ENCODE data around the gene DRC1.

DRC1 gene

DNA sequence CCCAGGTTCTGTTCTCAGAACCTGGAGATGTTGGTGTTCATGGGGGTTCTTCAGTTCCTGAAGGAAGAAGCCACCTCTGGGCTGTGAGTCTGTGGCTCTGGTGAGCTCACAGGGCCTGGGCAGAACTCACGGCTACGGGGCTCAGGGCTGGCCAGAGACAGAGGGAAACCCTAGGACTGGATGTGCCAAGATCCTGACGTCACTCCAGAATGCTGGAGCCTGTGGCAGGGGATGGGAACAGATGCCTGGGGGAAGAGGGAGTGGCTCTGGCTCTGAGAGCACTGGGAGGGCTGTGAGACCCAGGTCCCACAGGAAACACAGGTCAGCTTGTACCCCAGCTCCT is 76.2 kb downstream of the DRC1 start, which contains the start of gene OTOF:
OTOF (minus strand) TSS at position 214 of the 343 bp plus-strand sequence.
- Histone ChIP-seq H3K36me3 (ENCODE audit: control insufficient read depth, insufficient read depth, low read length) (no peaks in the 10 kb centered on the region), H3K27ac (ENCODE audit: low read depth, low read length, severe bottlenecking) (no peak within 1 kb of the TSS), H3K4me3 (ENCODE audit: extremely low read depth, insufficient read depth, low read length, poor library complexity, severe bottlenecking) (no peak within 1 kb of the TSS), H3K9me3 (ENCODE audit: control insufficient read depth, low read length) (no peaks in the 10 kb centered on the region), H3K4me1 (ENCODE audit: control insufficient read depth, insufficient read depth, low read length, poor library complexity, severe bottlenecking) (peaks cover 6% of the 10 kb centered on the region)
- WGBS, 2 experiments (ENCODE audit: insufficient coverage in 2 of 2) = 81 to 86% methylated on average over 2 to 3 of the region's 3 CpGs

DNA sequence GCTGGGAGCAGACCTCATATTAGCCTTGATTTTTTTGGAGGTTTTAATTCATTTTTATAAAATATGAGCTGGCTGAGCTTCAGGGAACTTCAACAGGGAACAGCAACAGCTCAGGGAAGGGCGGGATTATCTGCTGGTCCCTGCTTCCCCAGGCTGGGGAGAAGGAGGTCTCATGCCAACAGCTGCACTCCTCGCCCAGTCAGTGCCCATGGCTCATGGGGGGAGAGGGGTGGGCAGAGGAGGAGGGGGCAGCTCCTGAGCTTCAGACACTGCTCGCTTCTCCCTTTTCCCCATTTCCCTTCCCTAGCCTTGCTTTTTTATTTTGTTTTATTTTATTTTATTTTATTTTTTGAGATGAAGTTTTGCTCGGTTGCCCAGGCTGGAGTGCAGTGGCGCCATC is 76.6 kb downstream of the DRC1 start:
- H3K27ac ChIP-seq (ENCODE audit: low read depth, low read length, severe bottlenecking) = no peak overlapping the region

DNA sequence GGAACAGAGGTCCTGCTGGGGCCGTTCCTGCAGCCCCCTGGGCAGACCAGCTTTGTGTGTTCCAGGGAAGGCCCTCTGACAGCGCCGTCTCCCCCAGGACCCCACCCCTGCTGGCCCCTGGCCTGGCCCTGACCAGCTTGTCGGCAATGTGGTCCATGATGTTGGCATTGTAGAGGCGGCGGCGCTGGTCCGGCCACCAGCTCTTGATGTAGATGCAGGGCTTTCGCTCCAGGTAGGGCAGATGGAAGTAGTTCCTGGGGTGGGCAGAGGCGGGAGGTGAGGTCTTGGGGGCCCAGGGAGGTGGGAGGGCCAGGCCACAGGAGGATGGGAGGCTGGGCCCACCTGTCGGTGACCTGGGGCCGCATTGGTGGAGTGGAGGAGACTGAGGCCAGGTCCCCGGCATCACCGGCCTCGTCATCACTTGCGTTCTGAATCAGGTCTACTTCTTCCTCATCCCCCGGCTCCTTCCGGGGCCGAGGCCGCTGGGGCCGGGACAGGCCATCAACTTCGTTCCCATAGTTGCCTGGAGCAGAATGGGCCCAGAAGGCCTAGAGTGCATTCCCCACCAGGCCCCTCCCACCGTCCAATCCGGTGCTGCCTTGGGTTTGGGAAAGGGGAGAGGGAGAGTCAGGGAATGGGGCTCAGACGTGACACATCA is 77.5 kb downstream of the DRC1 start:
- Histone ChIP-seq H3K27ac (ENCODE audit: low read depth, low read length, severe bottlenecking) (no peak overlapping the region), H3K4me1 (ENCODE audit: control insufficient read depth, insufficient read depth, low read length, poor library complexity, severe bottlenecking) (peaks cover 6% of the 10 kb centered on the region)
- 88 to 92% methylated on average over 19 to 21 of the region's 25 CpGs for WGBS, 2 experiments (ENCODE audit: insufficient coverage in 2 of 2)

More for the DNA sequence above, 76.6 kb downstream of the DRC1 start:
- H3K4me1 ChIP-seq (ENCODE audit: control insufficient read depth, insufficient read depth, low read length, poor library complexity, severe bottlenecking) = peaks cover 6% of the 10 kb centered on the region
- H3K9me3 ChIP-seq (ENCODE audit: control insufficient read depth, low read length) = no peaks in the 10 kb centered on the region
- no peak overlapping the region for H3K4me3 ChIP-seq (ENCODE audit: extremely low read depth, insufficient read depth, low read length, poor library complexity, severe bottlenecking)
- H3K36me3 ChIP-seq (ENCODE audit: control insufficient read depth, insufficient read depth, low read length) = no peaks in the 10 kb centered on the region
- 70 to 96% methylated on average over 2 to 3 of the region's 5 CpGs for WGBS, 2 experiments (ENCODE audit: insufficient coverage in 2 of 2)

DNA sequence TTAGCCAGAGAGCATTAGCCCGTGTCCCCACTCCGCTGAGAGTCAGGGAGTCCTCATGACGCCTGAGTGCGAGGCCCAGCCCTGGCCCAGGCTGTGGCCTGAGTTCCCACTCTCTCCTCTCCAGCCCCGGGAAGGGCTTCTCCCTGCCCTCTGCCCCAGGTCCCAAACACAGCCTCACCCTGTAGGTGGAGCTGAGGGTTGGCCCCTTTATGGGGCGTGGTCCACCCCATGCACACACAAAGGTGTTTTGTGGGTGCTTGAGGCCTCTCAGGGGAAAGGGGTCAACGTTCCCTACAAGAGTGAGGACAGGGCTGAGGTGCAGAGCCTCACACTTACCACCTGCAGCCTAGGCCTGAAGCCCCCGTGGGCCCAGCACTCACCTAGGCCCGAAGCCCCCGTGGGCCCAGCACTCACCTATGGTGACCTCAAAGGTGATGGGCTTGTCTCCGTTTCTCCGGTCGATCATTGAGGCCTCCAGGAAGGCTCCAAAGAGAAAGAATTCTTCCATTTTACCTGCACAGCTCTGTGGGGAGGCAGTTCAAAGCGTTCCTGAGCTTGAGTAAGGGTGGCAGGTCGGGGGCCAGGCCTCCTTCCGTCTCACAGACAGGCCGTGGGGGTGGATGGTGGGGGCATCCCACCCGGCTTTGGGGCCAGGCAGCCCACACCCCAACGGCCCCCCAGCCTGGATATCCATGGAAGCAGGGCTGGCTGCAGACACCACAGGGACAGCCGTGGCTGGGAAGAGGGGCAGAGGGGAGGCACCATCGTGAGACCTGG is 78.3 kb downstream of the DRC1 start:
- Histone ChIP-seq H3K36me3 (ENCODE audit: control insufficient read depth, insufficient read depth, low read length) (no peaks in the 10 kb centered on the region), H3K9me3 (ENCODE audit: control insufficient read depth, low read length) (no peaks in the 10 kb centered on the region), H3K27ac (ENCODE audit: low read depth, low read length, severe bottlenecking) (no peak overlapping the region), H3K4me1 (ENCODE audit: control insufficient read depth, insufficient read depth, low read length, poor library complexity, severe bottlenecking) (peaks cover 6% of the 10 kb centered on the region), H3K4me3 (ENCODE audit: extremely low read depth, insufficient read depth, low read length, poor library complexity, severe bottlenecking) (no peak overlapping the region)
- WGBS, 2 experiments (ENCODE audit: insufficient coverage in 2 of 2) = 86 to 88% methylated on average over 14 to 18 of the region's 21 CpGs

More for the DNA sequence above, 77.5 kb downstream of the DRC1 start:
- Histone ChIP-seq H3K4me3 (ENCODE audit: extremely low read depth, insufficient read depth, low read length, poor library complexity, severe bottlenecking) (no peak overlapping the region), H3K9me3 (ENCODE audit: control insufficient read depth, low read length) (no peaks in the 10 kb centered on the region), H3K36me3 (ENCODE audit: control insufficient read depth, insufficient read depth, low read length) (no peaks in the 10 kb centered on the region)

DNA sequence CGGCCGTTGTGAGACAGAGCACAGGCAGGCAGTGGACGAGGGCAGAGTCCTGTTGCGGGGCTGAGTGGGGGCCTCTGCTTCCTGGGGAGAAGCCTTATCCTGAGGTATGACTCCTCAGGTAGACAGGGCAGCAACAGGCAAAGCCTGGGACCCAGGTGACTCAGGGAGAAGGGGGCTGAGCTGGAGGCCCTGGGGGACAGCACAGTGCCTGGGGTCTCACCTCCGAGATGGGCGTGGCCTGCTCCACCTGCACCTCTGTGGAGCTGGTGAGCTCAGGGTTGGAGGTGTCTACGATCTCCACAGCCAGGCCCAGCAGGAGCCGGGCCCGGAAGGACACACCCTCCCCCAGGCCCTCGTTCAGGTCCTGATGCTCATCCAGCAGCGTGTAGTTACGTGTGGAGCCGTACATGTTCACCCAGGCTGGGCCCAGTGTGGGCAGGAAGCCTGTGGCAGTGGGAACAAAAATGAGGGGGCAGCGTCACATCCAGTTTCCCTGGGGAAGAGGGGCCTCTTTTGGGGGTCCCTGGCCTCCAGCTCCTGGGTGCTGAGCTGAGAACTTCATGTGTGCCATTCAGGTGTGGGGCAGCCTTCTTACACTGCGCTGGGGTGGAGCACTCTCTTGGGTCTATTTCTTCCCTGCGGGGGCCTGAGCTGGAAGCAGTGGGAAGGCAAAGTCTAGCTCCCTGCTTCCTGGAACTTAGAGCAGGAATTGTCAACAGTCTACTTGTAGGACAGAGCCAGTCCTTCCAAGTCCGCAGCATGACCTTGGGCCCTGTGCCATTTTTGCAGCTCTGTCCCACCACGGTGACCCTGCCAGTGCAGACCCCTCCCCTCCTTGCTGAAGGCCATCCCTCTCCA is 79.1 kb downstream of the DRC1 start:
- WGBS, 2 experiments (ENCODE audit: insufficient coverage in 2 of 2) = 85 to 90% methylated on average over 14 to 15 of the region's 18 CpGs
- Histone ChIP-seq H3K4me3 (ENCODE audit: extremely low read depth, insufficient read depth, low read length, poor library complexity, severe bottlenecking) (no peak overlapping the region), H3K9me3 (ENCODE audit: control insufficient read depth, low read length) (no peaks in the 10 kb centered on the region), H3K4me1 (ENCODE audit: control insufficient read depth, insufficient read depth, low read length, poor library complexity, severe bottlenecking) (peaks cover 6% of the 10 kb centered on the region), H3K36me3 (ENCODE audit: control insufficient read depth, insufficient read depth, low read length) (no peaks in the 10 kb centered on the region), H3K27ac (ENCODE audit: low read depth, low read length, severe bottlenecking) (no peak overlapping the region)

DNA sequence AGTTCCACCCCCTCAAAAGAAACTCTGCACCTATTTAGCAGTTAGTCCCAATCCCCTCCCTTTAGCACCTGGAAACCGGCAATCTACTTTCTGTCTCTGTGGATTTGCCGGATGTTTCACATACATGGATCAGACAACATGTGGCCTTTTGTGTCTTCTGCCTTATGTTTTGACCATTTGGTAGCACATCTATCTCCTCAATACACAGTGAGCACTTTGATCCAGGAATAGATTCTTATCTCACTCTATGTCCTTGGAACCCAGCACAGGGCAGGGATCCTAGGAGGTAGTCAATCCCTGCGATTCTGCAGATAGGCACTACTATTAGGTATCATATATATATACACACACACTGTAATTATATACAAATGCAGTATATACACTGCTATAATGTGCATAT is 80.0 kb downstream of the DRC1 start:
- WGBS, 2 experiments (ENCODE audit: insufficient coverage in 2 of 2) = 88 to 97% methylated on average over 2 of the region's 3 CpGs
- no peak overlapping the region for H3K27ac ChIP-seq (ENCODE audit: low read depth, low read length, severe bottlenecking)
- no peaks in the 10 kb centered on the region for H3K36me3 ChIP-seq (ENCODE audit: control insufficient read depth, insufficient read depth, low read length)
- H3K4me1 ChIP-seq (ENCODE audit: control insufficient read depth, insufficient read depth, low read length, poor library complexity, severe bottlenecking) = peaks cover 6% of the 10 kb centered on the region
- H3K4me3 ChIP-seq (ENCODE audit: extremely low read depth, insufficient read depth, low read length, poor library complexity, severe bottlenecking) = no peak overlapping the region
- no peaks in the 10 kb centered on the region for H3K9me3 ChIP-seq (ENCODE audit: control insufficient read depth, low read length)

DNA sequence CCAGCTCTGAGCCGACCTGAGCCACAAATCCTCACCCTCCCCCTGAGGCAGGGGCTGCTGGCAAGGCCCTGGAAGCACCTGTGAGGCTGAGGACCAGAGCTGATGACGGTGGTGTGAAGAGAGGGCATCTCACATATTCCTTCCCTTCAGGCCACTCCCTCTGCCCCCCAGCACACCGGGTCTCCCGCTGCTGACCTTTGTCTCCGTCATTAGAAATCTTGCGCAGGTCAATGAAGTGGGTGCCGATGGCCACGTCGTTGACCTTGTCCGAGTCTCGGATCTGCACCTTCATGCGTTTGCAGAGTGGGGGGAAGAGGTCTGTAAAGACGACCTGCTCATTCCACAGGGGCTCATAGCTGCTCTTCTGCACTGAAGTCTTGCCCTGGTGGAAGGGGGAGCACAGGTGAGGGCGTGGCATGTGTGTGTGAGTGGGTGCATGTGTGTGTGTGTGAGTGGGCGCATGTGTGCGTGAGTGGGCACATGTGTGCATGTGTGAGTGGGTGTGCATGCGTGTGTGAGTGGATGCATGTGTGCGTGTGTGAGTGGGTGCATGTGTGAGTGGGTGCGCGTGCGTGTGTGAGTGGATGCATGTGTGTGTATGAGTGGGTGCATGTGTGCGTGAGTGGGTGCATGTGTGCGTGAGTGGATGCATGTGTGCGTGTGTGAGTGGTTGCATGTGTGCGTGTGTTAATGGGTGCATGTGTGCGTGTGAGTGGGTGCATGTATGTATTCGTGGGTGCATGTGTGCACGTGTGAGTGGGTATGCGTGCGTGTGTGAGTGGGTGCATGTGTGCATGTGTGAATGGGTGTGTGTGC is 80.7 kb downstream of the DRC1 start:
- H3K36me3 ChIP-seq (ENCODE audit: control insufficient read depth, insufficient read depth, low read length) = no peaks in the 10 kb centered on the region
- H3K9me3 ChIP-seq (ENCODE audit: control insufficient read depth, low read length) = no peaks in the 10 kb centered on the region
- H3K4me3 ChIP-seq (ENCODE audit: extremely low read depth, insufficient read depth, low read length, poor library complexity, severe bottlenecking) = no peak overlapping the region
- H3K4me1 ChIP-seq (ENCODE audit: control insufficient read depth, insufficient read depth, low read length, poor library complexity, severe bottlenecking) = peaks cover 1% of the 10 kb centered on the region
- H3K27ac ChIP-seq (ENCODE audit: low read depth, low read length, severe bottlenecking) = no peak overlapping the region
- 93 to 95% methylated on average over 26 to 28 of the region's 30 CpGs for WGBS, 2 experiments (ENCODE audit: insufficient coverage in 2 of 2)

DNA sequence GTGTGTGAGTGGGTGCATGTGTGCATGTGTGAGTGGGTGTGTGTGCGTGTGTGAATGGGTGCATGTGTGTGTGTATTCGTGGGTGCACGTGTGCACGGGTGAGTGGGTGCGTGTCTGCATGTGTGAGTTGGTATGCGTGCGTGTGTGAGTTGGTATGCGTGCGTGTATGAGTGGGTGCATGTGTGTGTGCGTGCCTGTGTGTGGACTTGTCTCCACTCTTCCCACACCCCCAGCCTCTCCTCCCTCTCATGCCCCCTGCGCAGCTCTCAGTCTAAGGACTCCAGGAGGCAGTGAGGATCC is 81.3 kb downstream of the DRC1 start:
- Histone ChIP-seq H3K36me3 (ENCODE audit: control insufficient read depth, insufficient read depth, low read length) (no peaks in the 10 kb centered on the region), H3K4me3 (ENCODE audit: extremely low read depth, insufficient read depth, low read length, poor library complexity, severe bottlenecking) (no peak overlapping the region), H3K27ac (ENCODE audit: low read depth, low read length, severe bottlenecking) (no peak overlapping the region), H3K9me3 (ENCODE audit: control insufficient read depth, low read length) (no peaks in the 10 kb centered on the region), H3K4me1 (ENCODE audit: control insufficient read depth, insufficient read depth, low read length, poor library complexity, severe bottlenecking) (no peaks in the 10 kb centered on the region)
- 92% methylated on average over 6 of the region's 11 CpGs; no CpG with 5 or more reads in 1 of the 2 experiments for WGBS, 2 experiments (ENCODE audit: insufficient coverage in 2 of 2)

DNA sequence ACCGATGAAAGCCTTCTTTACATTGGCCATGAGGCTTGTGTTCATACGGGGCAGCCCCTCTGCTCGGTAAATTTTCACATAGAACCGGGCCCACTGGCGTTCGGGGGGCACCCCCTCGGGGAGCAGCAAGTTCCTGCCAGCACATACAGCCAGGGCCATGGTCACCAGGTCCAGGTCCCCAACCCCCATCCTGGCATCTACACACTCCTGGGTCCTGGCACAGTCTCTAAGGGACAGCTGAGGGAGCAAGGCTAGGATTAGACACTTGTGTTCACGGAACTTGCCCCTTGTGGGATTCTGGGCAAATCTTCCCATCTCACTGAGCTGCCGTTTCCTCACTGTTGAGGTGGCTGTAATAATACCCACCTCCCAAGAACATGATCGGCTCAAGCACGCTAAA is 81.8 kb downstream of the DRC1 start:
- Histone ChIP-seq H3K36me3 (ENCODE audit: control insufficient read depth, insufficient read depth, low read length) (no peaks in the 10 kb centered on the region), H3K9me3 (ENCODE audit: control insufficient read depth, low read length) (no peaks in the 10 kb centered on the region), H3K27ac (ENCODE audit: low read depth, low read length, severe bottlenecking) (no peak overlapping the region), H3K4me1 (ENCODE audit: control insufficient read depth, insufficient read depth, low read length, poor library complexity, severe bottlenecking) (no peaks in the 10 kb centered on the region), H3K4me3 (ENCODE audit: extremely low read depth, insufficient read depth, low read length, poor library complexity, severe bottlenecking) (no peak overlapping the region)
- 90 to 93% methylated on average over 7 to 8 of the region's 11 CpGs for WGBS, 2 experiments (ENCODE audit: insufficient coverage in 2 of 2)

DNA sequence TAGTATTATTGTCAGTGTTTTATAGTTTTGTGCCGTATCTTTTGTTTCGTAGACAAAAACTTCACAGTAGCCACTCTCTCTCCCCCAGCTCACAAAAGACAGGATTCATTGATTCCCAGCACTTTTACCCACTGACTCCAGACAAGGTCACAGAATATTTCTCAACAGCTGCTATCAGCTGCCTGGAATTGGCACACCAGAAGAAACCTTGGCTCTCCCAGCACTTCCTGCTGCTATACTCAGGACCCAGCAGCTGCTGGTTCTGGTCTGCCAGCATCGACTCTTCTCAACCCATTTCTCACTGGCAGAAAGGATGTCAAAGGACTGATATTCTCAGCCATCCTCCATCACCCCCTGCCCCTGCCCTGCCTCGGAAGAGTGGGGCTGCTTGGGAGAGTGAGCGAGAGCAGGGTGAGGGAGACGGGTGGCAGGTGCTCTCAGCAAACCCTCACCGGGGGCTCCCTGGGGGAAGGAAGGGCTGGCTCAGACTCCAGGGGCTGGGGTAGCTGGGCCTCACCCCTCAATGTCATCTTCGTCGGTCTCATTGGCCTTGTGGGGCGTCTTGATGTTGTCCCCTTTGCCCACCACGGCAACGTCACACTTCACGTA is 82.3 kb downstream of the DRC1 start:
- Histone ChIP-seq H3K36me3 (ENCODE audit: control insufficient read depth, insufficient read depth, low read length) (no peaks in the 10 kb centered on the region), H3K9me3 (ENCODE audit: control insufficient read depth, low read length) (no peaks in the 10 kb centered on the region), H3K4me3 (ENCODE audit: extremely low read depth, insufficient read depth, low read length, poor library complexity, severe bottlenecking) (no peak overlapping the region), H3K4me1 (ENCODE audit: control insufficient read depth, insufficient read depth, low read length, poor library complexity, severe bottlenecking) (no peaks in the 10 kb centered on the region), H3K27ac (ENCODE audit: low read depth, low read length, severe bottlenecking) (no peak overlapping the region)
- 83 to 96% methylated on average over 6 to 8 of the region's 13 CpGs for WGBS, 2 experiments (ENCODE audit: insufficient coverage in 2 of 2)
